NK-92 (cell line): ENCODE data around the gene GALNT15.

Source experiments
- DNase-seq: peaks from one replicate; lab custom pipeline; 2025; ENCODE audit not compliant: unreplicated experiment; lab: John Stamatoyannopoulos, UW

GALNT15 gene

DNA sequence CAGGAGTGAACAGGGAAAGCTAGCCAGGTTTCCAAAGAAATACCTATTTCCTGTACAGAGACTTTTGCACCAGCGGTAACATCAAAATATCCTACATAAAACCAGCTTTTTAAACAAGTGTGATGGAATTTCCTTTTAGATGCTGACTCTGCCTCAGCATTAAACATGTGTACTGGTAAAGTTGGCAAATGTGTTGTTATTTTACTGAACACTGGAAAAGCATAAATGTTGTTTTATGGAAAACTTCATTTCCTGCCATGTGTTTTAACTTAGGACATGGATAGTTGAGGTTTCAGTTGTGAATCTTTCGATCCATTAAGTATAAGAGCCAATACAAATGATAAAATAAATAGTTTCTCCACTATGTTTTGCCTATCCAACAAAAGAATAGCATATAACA lies 106.2 kb downstream of the GALNT15 start:
- DNase-seq = no peak
